CD4-positive, alpha-beta T cell treated with Interleukin-15 for 4 hours (primary cell): ENCODE results near the gene ANTXRL.
"Not testable (repeated sequence)": the region's sequence is repeated elsewhere in the genome, so short reads cannot be mapped to it uniquely, and the experiment has no call there.

ENCODE experiments used
- DNase-seq: peaks from one replicate; pipeline ENCODE4 v3.0.0-alpha.2; 2020; ENCODE audit warnings: low spot score

The ANTXRL gene

DNA sequence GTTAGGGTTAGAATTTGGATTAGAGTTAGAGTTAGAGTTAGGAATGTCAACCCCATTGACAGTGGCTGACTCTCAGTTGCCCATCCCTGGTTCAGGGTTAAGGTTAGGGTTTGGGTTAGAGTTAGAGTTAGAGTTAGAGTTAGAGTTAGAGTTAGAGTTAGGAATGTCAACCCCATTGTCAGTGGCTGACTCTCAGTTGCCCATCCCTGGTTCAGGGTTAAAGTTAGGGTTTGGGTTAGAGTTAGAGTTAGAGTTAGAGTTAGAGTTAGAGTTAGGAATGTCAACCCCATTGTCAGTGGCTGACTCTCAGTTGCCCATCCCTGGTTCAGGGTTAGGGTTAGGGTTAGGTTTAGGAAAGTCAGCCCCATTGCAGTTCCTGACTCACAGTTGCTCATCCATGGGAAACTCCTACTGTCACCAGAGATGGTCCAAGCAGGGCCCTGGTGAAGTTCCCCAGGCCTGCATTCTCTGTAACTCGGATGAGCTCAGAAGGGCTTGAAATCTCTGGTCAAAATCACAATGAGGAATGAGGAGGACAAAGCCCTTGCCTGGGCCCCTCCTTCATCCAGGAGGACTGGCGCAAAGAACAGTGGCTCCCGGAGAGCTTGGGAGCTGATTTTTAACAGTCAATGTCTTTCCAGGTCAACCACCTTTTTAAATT, 8.7 kb downstream of the ANTXRL start:
- not testable (repeated sequence) for DNase-seq

DNA sequence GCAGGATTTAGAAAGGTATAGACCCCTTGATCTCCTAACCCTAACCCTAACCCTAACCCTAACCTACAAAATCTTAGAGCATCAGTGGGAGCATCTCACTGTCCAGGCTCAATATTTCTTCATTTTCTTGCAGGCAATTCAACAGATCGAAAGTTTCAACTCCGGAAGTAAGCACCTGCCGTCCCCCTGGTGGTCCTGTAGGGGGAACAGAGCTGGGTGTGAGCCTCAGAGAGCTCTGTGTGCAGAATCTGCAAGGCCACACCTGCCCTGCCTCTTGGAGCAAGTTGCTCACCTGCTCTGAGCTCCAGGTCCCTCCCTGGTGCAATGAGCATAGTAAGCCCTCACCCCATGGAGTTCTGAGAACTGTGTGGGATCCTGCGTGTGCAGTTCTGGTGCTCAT, 9.3 kb downstream of the ANTXRL start:
- not testable (repeated sequence) for DNase-seq

DNA sequence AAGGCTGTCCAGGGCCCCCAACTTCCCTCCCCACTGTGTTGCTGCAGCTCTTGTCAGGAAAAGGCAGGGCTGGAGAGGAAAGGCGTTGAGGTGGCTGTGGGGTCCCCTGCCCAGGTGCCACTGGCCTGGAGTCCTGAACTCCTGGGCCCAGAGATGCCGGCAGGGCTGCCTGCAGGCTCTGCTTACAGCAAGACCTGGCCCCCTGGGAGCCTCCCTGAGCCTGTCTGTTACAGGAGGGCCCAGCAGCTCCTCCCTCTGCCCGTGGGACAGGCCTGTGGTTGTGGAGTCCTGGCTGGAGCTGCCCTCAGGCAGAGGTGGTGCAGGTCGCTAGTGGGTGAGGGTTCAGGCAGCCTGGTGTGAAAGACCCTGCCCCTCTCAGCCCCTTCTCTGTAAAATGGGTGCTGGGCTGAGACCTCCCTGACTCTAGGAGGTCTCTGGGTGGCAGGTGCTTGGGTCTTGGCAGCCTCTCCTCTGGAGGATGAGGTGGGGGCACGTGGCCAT, 9.9 kb downstream of the ANTXRL start:
- DNase-seq, result no peak

GRCh38 chr10:46297406-46298204, 10.8 kb downstream of the ANTXRL start:
- DNase-seq, result no peak

DNA sequence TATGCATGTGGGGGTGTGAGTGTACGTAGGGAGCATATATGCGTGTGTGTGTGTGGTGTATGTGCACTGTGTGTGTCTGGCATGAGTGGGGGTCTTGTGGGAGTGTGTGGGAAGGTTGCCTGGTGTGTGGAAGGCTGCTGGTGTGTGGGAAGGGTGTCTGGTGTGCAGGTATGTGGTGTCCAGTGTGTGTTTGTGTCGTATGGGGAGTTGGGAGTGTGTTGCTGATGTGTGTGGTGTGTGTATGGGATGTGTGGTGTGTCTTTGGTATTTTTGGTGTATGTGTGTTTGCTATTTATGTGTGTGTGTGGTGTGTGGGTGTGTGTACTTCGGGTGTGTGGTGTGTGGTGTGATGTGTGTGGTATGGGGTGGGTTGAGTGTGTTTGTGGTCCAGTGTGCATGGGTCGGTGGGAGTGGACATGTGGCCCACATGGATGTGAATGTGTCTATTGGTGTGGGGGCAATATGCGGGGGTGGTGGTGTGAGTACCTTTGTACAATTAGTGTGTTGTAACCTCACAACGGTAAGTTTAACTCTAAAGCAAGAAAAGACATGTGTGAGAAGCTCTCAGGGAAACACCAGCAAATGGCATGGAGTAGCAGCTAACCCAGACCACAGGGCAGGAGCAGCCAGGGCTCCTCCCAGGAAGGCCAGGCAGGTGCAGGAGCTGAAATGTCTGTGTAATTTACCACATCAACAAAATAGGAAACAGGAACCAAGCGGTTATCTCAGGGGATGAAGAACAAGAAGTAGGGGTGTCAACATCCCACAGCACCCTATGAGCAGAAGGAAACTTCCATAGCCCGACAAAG, 11.9 kb downstream of the ANTXRL start:
- DNase-seq, result no peak

DNA sequence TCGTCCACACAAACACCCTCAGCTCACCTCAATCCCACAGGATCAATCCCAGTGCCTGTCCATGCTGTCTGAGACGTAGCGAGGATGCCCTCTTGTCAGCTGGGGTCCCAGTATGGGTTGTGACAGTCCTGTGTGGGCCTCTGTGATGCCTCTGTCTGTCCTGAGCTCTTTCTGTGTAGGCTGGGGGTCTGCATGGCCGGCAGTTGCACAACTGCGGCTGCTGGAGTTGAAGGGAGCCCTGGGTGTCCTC, 12.4 kb downstream of the ANTXRL start:
- no peak for DNase-seq

DNA sequence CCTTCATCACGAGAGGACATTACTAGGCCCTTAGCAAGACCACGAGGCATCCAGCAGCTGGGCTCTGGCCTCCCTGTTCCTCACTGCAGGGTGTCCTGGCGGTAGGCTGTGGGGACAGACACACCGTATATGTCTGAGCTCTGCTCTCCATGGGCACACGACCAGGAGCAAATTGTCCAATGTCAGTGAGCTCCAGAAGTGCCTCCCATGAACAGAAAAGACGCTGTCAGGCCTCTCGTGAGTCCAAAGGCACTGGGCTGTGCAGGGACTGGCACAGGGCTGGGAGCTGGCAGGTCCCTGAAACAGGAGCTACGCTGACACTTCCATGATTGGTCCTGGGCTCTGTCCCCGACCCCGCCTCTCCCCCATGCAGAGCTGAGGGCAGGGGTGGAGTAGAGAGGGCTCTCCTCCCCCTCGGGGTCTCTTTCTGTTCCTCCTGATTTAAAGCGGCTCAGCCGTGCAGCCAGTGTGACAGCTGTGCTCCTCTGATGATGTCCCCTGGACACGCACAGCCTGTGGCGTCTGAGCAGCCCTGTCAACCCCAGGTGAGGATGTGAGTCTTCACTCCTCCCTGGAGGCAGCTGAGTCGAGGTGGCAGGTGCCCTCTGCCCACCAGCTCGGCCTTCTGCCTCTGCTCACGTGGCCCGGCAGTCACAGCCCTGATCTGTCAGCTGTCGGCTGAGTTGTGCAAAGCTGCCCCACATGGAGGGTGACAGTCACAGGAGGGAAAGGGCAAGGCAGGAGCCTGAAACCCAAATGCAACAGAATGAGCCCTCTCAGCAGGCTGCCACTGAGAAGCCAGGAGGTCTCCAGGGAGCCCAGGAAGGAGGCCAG, 13.0 kb downstream of the ANTXRL start:
- no peak for DNase-seq

DNA sequence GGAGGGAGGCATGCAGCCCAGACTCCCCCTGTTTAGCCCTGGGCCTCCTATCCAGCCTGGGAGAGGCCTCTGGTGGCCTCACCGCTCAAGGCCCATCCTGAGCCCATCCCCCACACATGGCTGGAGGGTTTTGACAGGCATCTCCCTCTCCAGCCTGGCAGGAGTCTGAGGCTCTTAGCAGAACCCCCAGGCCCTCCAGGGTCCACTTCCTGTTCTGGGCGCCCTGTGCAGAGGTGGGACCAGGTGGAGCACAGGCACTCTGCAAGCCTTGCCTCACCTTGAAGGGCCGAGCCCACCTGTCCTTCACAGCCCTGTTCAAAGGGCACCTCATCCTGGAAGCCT, 13.5 kb downstream of the ANTXRL start:
- DNase-seq, result not testable (repeated sequence)

DNA sequence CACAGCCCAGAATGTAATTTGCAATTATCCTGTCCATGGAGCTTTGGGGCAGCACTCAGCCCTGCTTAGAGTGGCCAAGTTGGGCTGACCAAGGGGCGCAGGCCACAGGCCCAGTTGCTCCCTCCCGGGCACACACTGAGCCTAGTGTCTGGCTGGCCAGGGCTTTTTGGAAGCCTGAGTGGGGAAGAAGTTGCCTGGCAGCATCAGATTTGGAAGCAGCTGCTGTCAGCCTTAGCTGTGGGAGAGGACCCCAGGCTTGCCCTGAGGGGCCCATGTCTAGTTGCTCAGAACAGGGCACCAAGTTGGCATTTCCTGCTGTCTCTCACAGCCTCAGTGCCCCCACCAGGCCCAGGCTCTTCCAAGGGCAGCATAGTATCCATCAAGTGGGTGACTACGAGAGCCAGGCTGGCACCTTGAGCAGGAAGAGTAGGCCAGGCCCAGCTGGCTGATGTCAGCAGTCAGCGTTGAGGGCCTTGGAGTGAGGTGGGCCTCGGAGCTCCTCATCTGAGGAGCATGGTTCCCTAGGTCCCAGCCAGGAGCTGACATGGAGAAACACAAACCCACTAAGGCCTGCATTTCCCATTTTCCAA, 14.4 kb downstream of the ANTXRL start:
- no peak for DNase-seq

- DNase-seq, result no peak
These were observed 15.1 kb downstream of the ANTXRL start for GRCh38 chr10:46301721-46302479.

DNA sequence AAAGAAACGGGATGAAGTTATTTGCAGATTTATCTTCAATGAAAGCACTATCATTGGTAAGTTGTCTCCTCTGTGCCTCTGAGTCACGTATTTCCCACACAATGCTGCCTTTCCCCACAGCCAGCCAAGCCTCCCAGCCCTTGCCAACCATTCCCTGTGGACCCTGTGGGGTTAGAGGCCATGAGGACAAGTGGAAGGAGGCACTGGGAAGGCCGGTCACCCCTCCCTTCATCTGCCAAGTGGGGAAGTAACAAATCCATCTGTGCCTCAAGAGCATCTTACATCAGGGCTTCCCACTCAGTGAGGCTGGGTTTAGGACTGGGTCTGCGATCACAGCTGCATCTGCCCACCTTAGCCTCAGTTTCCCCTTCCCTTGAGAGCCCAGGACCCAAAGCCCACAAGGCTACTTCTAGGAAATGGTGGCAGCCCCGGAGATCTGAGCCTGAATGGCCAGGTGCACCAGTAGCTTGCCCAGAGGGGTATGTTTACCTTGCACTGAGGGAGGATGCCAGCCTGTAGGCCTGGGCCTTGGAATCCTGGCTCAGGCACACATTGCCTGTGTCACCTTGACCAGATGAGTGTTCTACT, 16.1 kb downstream of the ANTXRL start:
- DNase-seq, result not testable (repeated sequence)

DNA sequence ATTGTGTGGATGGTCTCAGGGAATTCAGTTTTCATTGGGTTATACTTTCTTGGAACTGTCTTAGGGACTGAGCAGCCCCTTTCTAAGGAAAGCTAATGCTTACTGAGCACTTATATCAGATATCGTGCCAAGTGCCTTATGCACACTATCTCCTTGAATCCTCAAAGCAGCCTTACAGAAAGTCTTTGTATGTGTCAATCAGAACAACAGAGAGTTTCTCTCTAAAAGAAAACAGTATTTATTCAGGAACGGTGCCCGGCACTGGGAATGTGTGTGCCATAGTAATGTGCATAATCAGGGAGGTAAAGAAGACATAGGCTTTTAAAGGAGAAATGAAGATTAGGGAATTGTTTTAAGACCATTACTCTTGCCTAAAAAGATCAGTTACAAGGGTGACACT, 17.3 kb downstream of the ANTXRL start:
- no peak for DNase-seq

DNA sequence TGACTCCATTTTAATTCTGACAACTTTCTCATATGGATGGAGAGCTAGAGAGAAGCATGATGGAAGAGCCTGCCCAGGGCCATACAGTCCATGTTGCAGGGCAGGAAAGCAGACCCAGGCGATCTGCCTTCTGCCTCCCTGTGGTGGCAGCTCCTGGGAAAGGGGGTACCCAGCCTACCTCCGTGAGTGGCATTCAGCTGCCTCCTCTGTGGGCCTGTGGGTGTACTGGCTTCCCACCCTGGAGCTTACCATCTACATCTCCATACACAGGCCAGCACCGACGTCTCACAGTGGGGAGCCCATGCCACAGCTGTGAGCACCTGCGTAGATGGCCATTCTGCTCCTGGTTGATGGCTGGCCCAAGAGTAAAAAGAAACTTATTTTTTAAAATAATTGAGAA, 17.9 kb downstream of the ANTXRL start:
- DNase-seq, result not testable (repeated sequence)

GRCh38 chr10:46305079-46305818, 18.5 kb downstream of the ANTXRL start:
- DNase-seq, result no peak

DNA sequence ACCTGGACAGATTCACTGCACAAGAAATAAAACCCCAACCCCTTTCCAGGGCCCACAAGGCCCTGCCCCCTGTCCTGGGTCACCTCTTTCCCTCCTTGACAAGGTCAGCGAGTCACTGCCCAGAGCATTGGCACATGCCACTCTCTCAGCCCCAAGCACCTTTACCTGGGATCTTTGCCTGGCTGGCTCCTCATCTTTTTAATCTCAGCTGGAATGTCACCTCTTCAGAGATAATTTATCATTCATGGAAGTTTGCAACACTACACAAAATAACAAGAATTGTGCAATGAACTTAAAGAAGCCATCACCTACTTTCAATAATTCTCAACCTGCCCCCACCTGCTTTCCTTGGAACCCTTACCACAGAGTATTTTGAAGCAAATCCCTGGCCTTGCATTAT, 19.2 kb downstream of the ANTXRL start:
- no peak for DNase-seq

DNA sequence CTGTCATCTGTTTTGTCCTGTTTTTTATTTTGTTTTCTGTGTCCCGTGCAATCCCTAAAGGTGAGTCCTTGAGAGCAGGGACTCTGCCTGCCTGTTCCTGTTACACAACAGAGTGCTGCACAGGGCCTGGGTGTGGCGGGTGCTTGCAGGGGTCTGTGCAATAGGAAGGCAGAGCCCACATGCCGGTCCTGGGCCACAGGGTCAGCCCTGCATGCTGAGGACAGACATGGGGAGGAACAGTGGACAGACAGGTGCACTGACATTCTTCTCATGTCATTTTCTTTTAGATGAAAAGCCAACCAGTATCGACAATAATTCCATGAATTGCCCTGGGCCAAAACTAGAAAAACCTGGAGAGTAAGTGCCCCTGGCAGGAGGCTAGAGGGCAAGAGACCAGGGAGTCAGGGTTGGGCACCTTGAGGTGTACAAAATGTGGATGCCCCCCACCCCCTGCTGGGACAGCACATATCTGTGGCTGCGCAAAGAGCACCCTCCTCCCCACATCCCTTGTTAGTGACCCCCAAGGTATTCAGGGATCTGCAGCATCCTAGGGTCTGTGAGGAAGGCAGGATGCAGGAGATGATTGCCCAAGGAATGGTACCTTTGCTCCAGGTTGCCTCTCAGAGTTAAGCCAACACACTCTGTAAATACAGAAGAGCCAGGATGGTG, 19.9 kb downstream of the ANTXRL start:
- DNase-seq, result no peak

DNA sequence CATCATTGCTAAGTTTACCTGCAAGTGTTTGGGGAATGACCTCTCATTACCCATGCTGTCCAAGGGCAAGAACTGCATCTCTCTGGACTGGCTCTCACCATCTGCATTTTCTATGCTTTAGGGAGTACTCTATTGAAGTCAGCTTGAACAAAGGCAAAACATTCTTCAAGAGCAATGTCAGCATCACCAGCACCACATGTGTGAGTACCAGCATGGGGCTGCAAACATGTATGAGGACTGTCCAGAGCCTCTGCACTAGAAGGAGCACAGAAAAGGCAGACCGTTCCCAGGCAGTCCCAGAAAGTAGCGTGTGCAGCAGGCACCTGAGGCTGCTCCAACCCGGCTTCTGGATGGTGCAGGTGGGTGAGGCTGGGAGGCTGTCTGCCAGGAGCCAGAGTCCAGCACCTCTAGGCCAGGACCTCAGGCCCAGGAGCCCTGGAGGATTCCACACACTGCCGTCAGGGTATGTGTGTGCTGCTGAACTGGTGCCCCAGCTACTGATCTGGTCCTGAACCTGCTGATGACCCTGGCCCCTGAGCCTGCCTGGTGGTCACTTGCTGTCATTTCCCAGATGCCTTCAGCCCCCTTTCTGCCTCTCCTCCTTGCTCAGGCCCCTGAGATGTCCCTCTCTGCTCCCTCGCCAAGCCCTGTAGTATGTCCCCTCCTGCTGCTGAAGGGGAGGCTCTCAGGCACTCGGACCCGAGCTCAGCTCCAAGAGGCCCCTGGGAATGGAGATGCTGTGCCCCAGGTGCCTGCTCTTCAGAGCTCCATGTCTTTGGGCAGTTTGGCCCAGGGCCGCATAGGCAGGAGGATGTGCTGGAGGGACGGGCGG, 20.7 kb downstream of the ANTXRL start:
- DNase-seq, result no peak

- DNase-seq, result no peak
These were observed 21.3 kb downstream of the ANTXRL start for GRCh38 chr10:46308113-46308415.
